HG02678 (cell line): ENCODE measurements around the gene PTPRN2.

Source experiments
- ATAC-seq: cut with Tn5 transposase; IDR thresholded peaks from one replicate; pipeline ENCODE4 v1.9.1; 2021; ENCODE audit warnings: mild to moderate bottlenecking, moderate library complexity; ENCODE audit not compliant: unreplicated experiment

Gene PTPRN2

GRCh38 chr7:158112571-158113320 is 474.9 kb downstream of the PTPRN2 start:
- ATAC-seq, result no peak

DNA sequence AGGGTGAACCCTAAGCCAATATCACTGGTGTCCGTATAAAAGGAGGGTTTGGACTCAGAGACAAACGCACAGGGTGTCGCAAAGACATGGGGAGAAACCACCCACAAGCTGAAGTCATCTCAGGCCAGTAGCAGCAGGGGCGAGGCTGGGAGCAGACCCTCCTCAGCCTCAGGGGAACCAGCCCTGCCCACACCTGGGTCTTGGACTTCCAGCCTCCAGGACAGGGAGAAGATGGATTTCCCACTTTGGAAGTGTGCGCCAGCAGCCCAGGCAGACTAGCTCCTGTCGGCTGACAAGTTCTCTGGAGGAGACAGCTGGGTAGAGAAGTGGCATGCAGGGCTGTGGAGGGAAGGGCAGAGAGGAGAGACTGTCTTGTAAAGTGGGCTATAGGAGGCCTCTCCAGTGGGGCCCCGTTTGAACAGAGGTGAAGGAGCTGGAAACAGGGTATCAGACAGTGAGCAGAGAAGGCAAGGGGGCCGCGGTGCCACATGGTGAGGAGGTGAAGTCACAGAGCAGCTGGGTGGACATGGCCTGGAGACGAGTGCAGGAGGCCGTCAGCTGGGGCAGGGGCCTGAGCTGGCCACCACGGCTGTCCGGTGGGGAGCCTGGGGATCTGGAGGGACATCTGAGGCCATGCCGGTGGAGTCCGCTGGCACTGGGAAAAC is 475.6 kb downstream of the PTPRN2 start:
- no peak for ATAC-seq

DNA sequence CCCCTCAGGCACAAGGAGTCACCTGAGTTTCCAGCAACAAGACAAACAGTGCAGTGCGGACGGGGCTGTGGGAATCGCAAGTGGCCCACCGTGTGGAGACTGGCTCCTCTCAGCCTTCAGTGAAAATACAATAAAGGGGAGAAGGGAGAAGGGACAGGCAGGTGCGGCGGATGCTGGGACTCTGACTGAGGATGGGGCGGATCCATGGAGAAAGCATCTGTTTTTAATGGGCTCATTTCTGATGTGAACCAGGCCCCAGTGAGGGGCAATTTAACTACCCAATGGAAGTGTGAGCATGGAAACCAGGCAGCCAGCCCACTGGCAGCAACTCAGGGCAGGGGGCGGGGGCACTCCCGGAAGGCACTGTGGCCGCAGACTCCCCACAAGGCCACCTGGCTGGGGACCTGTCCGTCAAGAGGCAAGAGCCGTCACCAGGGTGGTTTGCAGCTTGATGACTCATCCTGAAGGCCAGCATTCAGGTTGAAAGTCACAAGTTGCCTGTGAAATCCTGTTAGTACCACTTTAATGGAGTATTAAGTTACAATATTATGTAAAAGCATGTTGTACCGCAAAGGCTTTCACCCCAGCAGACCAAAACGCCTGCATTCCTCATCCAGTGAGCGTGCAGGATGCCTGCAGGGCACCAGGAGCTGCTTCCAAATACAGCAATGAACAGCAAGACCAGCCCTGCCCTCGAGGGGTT is 476.4 kb downstream of the PTPRN2 start:
- no peak for ATAC-seq

DNA sequence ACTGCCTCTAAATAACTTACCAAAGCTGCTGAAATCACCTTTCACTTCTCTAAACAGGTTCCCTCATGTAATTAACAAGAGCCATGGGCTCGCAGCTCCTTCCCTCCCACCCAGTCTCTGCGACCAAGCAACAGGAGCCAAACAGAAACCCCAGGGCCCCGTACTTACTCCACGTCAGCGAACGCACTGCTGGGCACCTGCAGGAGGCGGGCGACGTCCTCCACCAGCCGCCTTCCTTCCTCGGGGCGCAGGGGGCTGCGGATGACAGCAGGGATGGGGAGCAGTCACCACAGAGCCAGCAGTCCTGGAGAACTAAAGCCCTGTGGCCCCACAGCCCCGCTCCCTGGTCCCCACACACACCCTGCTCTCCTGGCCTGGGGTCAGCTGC is 477.0 kb downstream of the PTPRN2 start:
- ATAC-seq, result no peak

DNA sequence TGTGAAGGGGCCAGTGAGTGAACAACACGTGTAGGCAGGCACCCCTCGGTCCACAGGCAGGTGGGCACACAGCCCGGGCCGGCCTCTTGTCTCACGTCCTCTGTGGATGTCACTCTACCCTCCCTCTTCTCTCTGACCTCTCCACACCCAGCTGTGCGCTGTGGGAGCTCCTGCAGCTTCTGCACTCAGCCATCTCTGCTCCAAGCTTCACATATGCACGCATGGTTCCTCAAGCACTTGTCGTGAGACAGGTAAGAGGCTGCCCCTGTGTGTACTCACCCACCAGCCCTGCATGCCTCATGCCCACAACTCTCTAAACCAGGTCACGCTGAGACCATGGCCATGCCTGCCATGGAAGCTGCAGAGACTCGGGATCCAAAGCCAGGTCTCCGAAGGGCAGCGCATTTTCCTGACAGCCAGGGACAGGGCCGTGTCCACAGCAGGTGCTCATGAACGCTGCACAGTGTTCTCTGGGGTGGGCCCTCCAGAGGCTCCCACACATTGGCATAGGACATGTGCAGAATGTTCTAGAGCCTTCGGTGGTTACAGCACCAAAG is 477.5 kb downstream of the PTPRN2 start:
- ATAC-seq, result no peak

GRCh38 chr7:158109364-158110033 is 478.1 kb downstream of the PTPRN2 start:
- ATAC-seq, result no peak

GRCh38 chr7:158108646-158109293 is 478.9 kb downstream of the PTPRN2 start:
- ATAC-seq, result no peak

DNA sequence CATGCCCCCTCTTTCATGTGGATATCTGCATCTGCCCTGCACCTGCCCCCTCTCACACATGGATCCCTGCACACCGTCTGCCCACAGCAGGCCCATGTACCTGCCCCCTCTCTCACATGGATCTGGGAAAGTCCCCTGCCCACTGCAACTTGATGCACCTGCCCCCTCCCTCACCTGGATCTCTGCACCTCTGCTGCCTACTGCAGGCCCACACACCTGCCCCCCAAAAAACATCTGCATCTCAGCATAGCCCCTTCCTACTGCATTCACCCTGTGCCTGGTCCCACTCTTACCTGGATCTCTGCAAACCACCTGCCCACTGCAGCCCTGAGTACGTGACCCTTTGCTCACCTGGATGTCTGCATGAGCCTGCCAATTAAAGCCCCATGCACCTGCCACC is 479.8 kb downstream of the PTPRN2 start:
- ATAC-seq, result no peak

GRCh38 chr7:158106272-158106671 is 481.4 kb downstream of the PTPRN2 start:
- ATAC-seq, result no peak

GRCh38 chr7:158103378-158103777 is 484.2 kb downstream of the PTPRN2 start:
- no peak for ATAC-seq

DNA sequence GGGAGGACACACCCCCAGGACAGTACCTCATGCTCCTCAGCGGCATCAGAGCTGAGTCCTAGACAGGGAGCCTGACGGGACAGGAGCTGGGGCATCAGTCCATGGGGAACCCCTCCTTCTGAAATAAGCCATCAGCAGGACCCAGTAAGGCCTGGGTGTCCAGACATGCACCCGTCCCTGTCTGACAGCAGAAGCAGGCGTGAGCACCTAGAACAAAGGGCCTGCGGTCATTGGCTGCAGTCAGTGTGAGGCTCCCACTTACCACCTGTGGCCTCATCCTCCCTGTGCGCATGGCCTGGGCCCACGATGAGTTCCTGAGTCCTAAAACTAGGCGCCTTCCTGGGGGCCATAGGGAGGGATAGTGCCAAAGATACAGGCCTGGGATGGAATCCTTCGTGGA is 484.7 kb downstream of the PTPRN2 start:
- ATAC-seq, result no peak

GRCh38 chr7:158101821-158102450 is 485.7 kb downstream of the PTPRN2 start:
- ATAC-seq, result no peak

GRCh38 chr7:158098125-158099030 is 489.2 kb downstream of the PTPRN2 start:
- ATAC-seq, result no peak

GRCh38 chr7:158097453-158098124 is 490.0 kb downstream of the PTPRN2 start:
- no peak for ATAC-seq

GRCh38 chr7:158097106-158097452 is 490.5 kb downstream of the PTPRN2 start:
- ATAC-seq, result no peak

DNA sequence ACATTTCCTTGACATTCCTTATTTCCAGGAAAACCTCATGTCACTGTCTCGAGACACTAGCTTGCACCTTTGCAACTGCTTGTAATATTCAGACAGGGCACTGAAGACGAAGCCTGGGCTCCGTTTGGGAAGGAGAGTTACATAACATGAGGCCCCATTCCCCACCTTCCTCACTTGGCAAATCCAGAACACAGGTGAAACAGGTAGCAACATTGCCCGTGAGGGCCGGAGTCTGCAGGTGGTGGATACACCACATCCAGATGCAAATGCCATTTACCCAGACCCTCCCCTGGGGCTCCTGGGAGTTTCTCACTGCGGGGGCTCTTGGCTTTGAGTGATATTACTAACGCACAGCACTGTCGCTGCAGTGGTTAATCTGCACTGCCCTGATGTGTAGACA is 491.0 kb downstream of the PTPRN2 start:
- no peak for ATAC-seq

DNA sequence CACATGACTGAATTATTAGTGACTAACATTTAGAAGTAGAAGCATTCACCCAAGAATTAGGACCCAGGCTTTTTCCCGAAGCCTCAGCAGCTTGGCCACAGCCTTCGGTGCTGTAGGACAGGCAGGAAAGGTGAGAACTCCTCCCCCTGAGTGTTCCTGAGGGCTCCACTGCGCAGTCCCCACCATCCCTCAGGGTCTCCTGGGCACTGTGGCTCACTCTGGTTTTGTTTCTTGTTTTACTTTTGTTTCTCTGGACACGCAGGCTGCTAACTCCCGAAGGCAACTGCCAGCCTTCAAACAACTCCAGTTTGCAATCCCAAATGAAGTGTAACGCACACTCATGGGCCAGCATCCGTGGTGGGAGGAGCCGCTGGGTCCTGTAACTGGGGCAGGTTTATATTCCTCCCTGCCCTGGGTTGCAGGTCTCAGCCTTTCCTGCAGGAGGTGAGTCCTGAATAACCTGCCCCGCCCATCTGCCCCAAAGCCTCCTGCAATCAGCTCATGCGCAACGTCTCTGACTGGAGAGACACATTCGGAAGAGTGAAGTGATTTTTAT is 492.9 kb downstream of the PTPRN2 start:
- no peak for ATAC-seq

DNA sequence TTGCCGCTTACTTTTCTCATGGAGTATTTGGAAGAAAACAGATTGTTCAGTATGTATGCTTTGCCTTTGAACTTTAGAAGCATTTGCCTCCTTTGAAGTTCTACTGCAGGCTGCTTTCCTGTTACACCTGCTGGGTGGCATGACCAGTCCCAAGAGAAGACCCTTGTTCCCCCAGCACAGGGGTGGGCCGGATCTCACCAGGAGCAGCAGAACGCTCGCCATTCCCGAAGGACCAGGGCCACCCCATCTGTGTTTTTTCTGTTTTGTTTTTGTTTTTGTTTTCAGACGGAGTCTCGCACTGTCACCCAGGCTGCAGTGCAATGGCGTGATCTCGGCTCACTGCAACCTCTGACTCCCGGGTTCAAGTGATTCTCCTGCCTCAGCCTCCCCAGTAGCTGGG is 493.6 kb downstream of the PTPRN2 start:
- ATAC-seq, result no peak
